T-cell (primary cell): Measurements from ENCODE around the gene DCAF7. TPM values are rescaled to one million over a fixed set of nuclear protein-coding genes. Genes with fewer than 3 reads are reported as not detected.

Source experiments
- ATAC-seq, 4 experiments: fragments of 200-7000 bp in 3 of 4; fragments of 150-1000 bp in 1 of 4; cut with Tn5 transposase; replicated peaks in 1 of 4; 1 replicate in 3 of 4; 2 replicates in 1 of 4; pipeline ENCODE4 v1.10.0; 2021; ENCODE audit warnings: moderate library complexity in 3 of 4, mild to moderate bottlenecking in 2 of 4, moderate number of reproducible peaks in 1 of 4
- CTCF ChIA-PET, 2 donors: fragments of 300-600 bp; sonication (Branson Sonifier 250); formaldehyde crosslinking; loops; one replicate each; lab custom pipeline; 2022; ENCODE audit warnings: antibody characterized with exemption in 2 of 2; lab: Charles Lee
- POLR2A ChIA-PET, 2 donors: fragments of 300-600 bp; sonication (Branson Sonifier 250); formaldehyde crosslinking; loops; one replicate each; lab custom pipeline; 2022; ENCODE audit warnings: antibody characterized with exemption in 2 of 2; lab: Charles Lee
- DNase-seq, 35 experiments: peaks; one replicate each; pipeline versions ENCODE4 v3.0.0 to v3.0.0-alpha.2; 2013 to 2023
- H3K27ac ChIP-seq: one replicate; pipeline ENCODE4 v1.5.1; 2013; ENCODE audit warnings: low read length
- H3K27me3 ChIP-seq, 2 experiments: replicated peaks in 1 of 2; 1 replicate in 1 of 2; 2 replicates in 1 of 2; pipeline versions ENCODE4 v1.6.1 to v1.7.0; 2013; ENCODE audit warnings: low read length in 1 of 2, mixed read lengths in 1 of 2; ENCODE audit not compliant: control insufficient read depth in 2 of 2, insufficient read depth in 2 of 2; ENCODE audit errors: extremely low read depth in 1 of 2
- H3K36me3 ChIP-seq, 2 donors: 1 replicate in 1 of 2; 2 replicates in 1 of 2; pipeline versions ENCODE4 v1.6.1 to v1.7.0; 2013; ENCODE audit warnings: low read length in 1 of 2; ENCODE audit not compliant: control insufficient read depth in 2 of 2, insufficient read depth in 1 of 2; ENCODE audit errors: extremely low read depth in 1 of 2
- H3K4me1 ChIP-seq, 2 experiments: 1 replicate in 1 of 2; 2 replicates in 1 of 2; pipeline versions ENCODE4 v1.6.1 to v1.7.0; 2013; ENCODE audit warnings: low read length in 2 of 2, mixed read lengths in 1 of 2; ENCODE audit not compliant: insufficient read depth in 2 of 2, control insufficient read depth in 1 of 2; ENCODE audit errors: extremely low read depth in 1 of 2
- H3K4me3 ChIP-seq, 2 donors: 1 replicate in 1 of 2; 2 replicates in 1 of 2; pipeline versions ENCODE4 v1.5.1 to v1.7.0; 2013; ENCODE audit warnings: mild to moderate bottlenecking in 2 of 2, low read length in 1 of 2, moderate library complexity in 1 of 2; ENCODE audit not compliant: control insufficient read depth in 1 of 2; ENCODE audit errors: extremely low read depth in 1 of 2
- H3K9me3 ChIP-seq: 2 replicates; pipeline ENCODE4 v1.7.0; 2013
- H3K27ac Mint-ChIP-seq, 2 donors: one replicate each; pipeline ENCODE4 v1.8.0; 2020 to 2021; ENCODE audit warnings: mild to moderate bottlenecking in 2 of 2, mixed read lengths in 2 of 2
- H3K27me3 Mint-ChIP-seq, 2 donors: one replicate each; pipeline ENCODE4 v1.8.0; 2021 to 2022; ENCODE audit warnings: mixed read lengths in 2 of 2
- H3K36me3 Mint-ChIP-seq: one replicate; pipeline ENCODE4 v1.8.0; 2021; ENCODE audit warnings: mixed read lengths
- H3K4me1 Mint-ChIP-seq, 3 donors: one replicate each; pipeline ENCODE4 v1.8.0; 2020 to 2022; ENCODE audit warnings: mixed read lengths in 3 of 3, mild to moderate bottlenecking in 1 of 3
- H3K4me3 Mint-ChIP-seq, 3 donors: one replicate each; pipeline ENCODE4 v1.8.0; 2020 to 2022; ENCODE audit warnings: mild to moderate bottlenecking in 3 of 3, mixed read lengths in 3 of 3, moderate library complexity in 3 of 3
- H3K9me3 Mint-ChIP-seq, 3 donors: one replicate each; pipeline ENCODE4 v1.8.0; 2020 to 2022; ENCODE audit warnings: mixed read lengths in 3 of 3
- WGBS: methylation state at CpG from one replicate; pipeline ENCODE4 v1.1.5; 2013; ENCODE audit warnings: missing lambda C conversion rate; ENCODE audit not compliant: insufficient coverage; 5-methylcytosine and 5-hydroxymethylcytosine counted together
- total RNA-seq, 35 experiments: library from RNA in 6 of 35; stranded (reverse) in 6 of 35; fragments of 120-200 nt in 1 of 35; gene quantifications; one replicate each; pipeline versions ENCODE4 v1.2.1 to v1.2.4 and lab custom pipeline; 2013 to 2026

DCAF7 gene
- total RNA-seq, 5 donors from 2014 or later (not counting 1 experiment from before 2014, with no cell fraction given) = 39.5 to 84.4 (median 74.8) TPM

- Histone ChIP-seq H3K4me1 (peaks cover 5 to 19% of the 10 kb centered on the region in 2 experiments), H3K27me3 (no peaks in the 10 kb centered on the region), H3K9me3 (no peaks in the 10 kb centered on the region), H3K4me3 (no peak overlapping the region), H3K36me3 (peaks cover under 1 to 2% of the 10 kb centered on the region in 2 donors), H3K27ac (no peak overlapping the region)
- DNase-seq = no peak
- Mint-ChIP-seq H3K27ac (peak overlapping the region; percentile 12 to 23), H3K9me3 (no peaks in the 10 kb centered on the region), H3K4me1 (peaks cover 70 to 78% (median 73%) of the 10 kb centered on the region in 3 donors), H3K36me3 (peaks cover 5% of the 10 kb centered on the region), H3K27me3 (no peaks in the 10 kb centered on the region), H3K4me3 (no peak overlapping the region)
- CTCF ChIA-PET = no interaction called here
- POLR2A ChIA-PET = no interaction called here
- ATAC-seq = no peak
Observed at GRCh38 chr17:63561819-63562218, 11.5 kb downstream of the DCAF7 start.

GRCh38 chr17:63563339-63563738, 13.1 kb downstream of the DCAF7 start:
- Histone ChIP-seq H3K27me3 (no peaks in the 10 kb centered on the region), H3K36me3 (peaks cover 4% of the 10 kb centered on the region in 2 donors), H3K9me3 (no peaks in the 10 kb centered on the region), H3K27ac (no peak overlapping the region), H3K4me1 (peaks cover 5 to 14% of the 10 kb centered on the region in 2 experiments), H3K4me3 (no peak overlapping the region)
- no peaks in the 10 kb centered on the region for H3K36me3 Mint-ChIP-seq
- H3K27ac Mint-ChIP-seq = no peak overlapping the region
- CTCF ChIA-PET = no interaction called here
- DNase-seq = no peak
- H3K4me1 Mint-ChIP-seq = peaks cover 64 to 75% (median 71%) of the 10 kb centered on the region in 3 donors
- WGBS = no CpG with 5 or more reads among the region's 2 CpGs
- H3K9me3 Mint-ChIP-seq = no peaks in the 10 kb centered on the region
- POLR2A ChIA-PET = no interaction called here
- H3K27me3 Mint-ChIP-seq = no peaks in the 10 kb centered on the region
- ATAC-seq = no peak
- H3K4me3 Mint-ChIP-seq = no peak overlapping the region

- DNase-seq (no peak), ATAC-seq (no peak)
- CTCF ChIA-PET = no interaction called here
- POLR2A ChIA-PET = no interaction called here
- Mint-ChIP-seq H3K36me3 (no peaks in the 10 kb centered on the region), H3K4me3 (no peak overlapping the region), H3K9me3 (no peaks in the 10 kb centered on the region), H3K27ac (no peak overlapping the region), H3K4me1 (peaks cover 67 to 81% (median 72%) of the 10 kb centered on the region in 3 donors), H3K27me3 (no peaks in the 10 kb centered on the region)
- no peaks in the 10 kb centered on the region for H3K27me3 ChIP-seq
- no peak overlapping the region for H3K27ac ChIP-seq
- H3K9me3 ChIP-seq = no peaks in the 10 kb centered on the region
- peaks cover 4% of the 10 kb centered on the region in 2 donors for H3K36me3 ChIP-seq
- H3K4me3 ChIP-seq = no peak overlapping the region
- H3K4me1 ChIP-seq = peaks cover 5 to 12% of the 10 kb centered on the region in 2 experiments
- no CpG with 5 or more reads among the region's 5 CpGs for WGBS
Observed at GRCh38 chr17:63564562-63564961, 14.3 kb downstream of the DCAF7 start.

GRCh38 chr17:63567229-63567628, 17.0 kb downstream of the DCAF7 start:
- no peaks in the 10 kb centered on the region for H3K27me3 ChIP-seq
- peaks cover 4 to 11% of the 10 kb centered on the region in 2 experiments for H3K4me1 ChIP-seq
- POLR2A ChIA-PET = interaction anchor here in 1 of 2 donors (0.6 kb wide), 1 partner anchor 42 kb away, joined by 7 read pairs; no protein-coding TSS in a partner anchor
- peaks cover 4 to 5% of the 10 kb centered on the region in 2 donors for H3K36me3 ChIP-seq
- no peaks in the 10 kb centered on the region for H3K27me3 Mint-ChIP-seq
- H3K27ac Mint-ChIP-seq = no peak overlapping the region
- 80% methylated on average over 1 of the region's 1 CpG for WGBS
- H3K9me3 Mint-ChIP-seq = no peaks in the 10 kb centered on the region
- peaks cover 68 to 77% (median 68%) of the 10 kb centered on the region in 3 donors for H3K4me1 Mint-ChIP-seq
- H3K4me3 ChIP-seq = no peak overlapping the region
- no peak overlapping the region for H3K27ac ChIP-seq
- DNase-seq = no peak
- no peaks in the 10 kb centered on the region for H3K9me3 ChIP-seq
- CTCF ChIA-PET = no interaction called here
- H3K4me3 Mint-ChIP-seq = no peak overlapping the region
- peaks cover 5% of the 10 kb centered on the region for H3K36me3 Mint-ChIP-seq
- no peak for ATAC-seq

GRCh38 chr17:63568563-63568962, 18.3 kb downstream of the DCAF7 start:
- Histone ChIP-seq H3K36me3 (peaks cover 4 to 7% of the 10 kb centered on the region in 2 donors), H3K27ac (no peak overlapping the region), H3K27me3 (no peaks in the 10 kb centered on the region), H3K9me3 (no peaks in the 10 kb centered on the region), H3K4me1 (peaks cover 0 to 7% of the 10 kb centered on the region in 2 experiments), H3K4me3 (no peak overlapping the region)
- POLR2A ChIA-PET = interaction anchor here (0.6 to 0.7 kb wide), 2 partner anchors 12 to 28 kb away, joined by 3 to 6 read pairs; no protein-coding TSS in a partner anchor
- CTCF ChIA-PET = interaction anchor here in 1 of 2 donors (0.5 to 1.2 kb wide), 4 partner anchors 8 to 93 kb away, joined by 3 to 8 read pairs (median 3); no protein-coding TSS in a partner anchor
- Mint-ChIP-seq H3K36me3 (peaks cover 7% of the 10 kb centered on the region), H3K27me3 (no peaks in the 10 kb centered on the region), H3K9me3 (no peaks in the 10 kb centered on the region), H3K4me1 (peaks cover 63 to 70% (median 64%) of the 10 kb centered on the region in 3 donors), H3K27ac (no peak overlapping the region), H3K4me3 (no peak overlapping the region)
- ATAC-seq (no peak), DNase-seq (no peak)
- WGBS = 100% methylated on average over 5 of the region's 8 CpGs

GRCh38 chr17:63571632-63572310, 21.5 kb downstream of the DCAF7 start:
- H3K27ac ChIP-seq = no peak overlapping the region
- no peaks in the 10 kb centered on the region for H3K27me3 ChIP-seq
- no peaks in the 10 kb centered on the region for H3K9me3 ChIP-seq
- peaks cover 12% of the 10 kb centered on the region for H3K36me3 Mint-ChIP-seq
- H3K27ac Mint-ChIP-seq = peak overlapping the region; percentile 30 to 43
- peaks cover 2 to 10% of the 10 kb centered on the region in 2 donors for H3K36me3 ChIP-seq
- no peak overlapping the region for H3K4me3 Mint-ChIP-seq
- H3K9me3 Mint-ChIP-seq = no peaks in the 10 kb centered on the region
- no peak for DNase-seq
- CTCF ChIA-PET = interaction anchor here in 1 of 2 donors (0.7 to 0.8 kb wide), 2 partner anchors 41 to 365 kb away, joined by 3 read pairs; no protein-coding TSS in a partner anchor
- POLR2A ChIA-PET = no interaction called here
- peak in 1 of 4 experiments; percentile 27 for ATAC-seq
- WGBS = no CpG with 5 or more reads among the region's 1 CpG
- H3K4me1 Mint-ChIP-seq = peaks cover 51 to 60% (median 58%) of the 10 kb centered on the region in 3 donors
- peaks cover 0 to 3% of the 10 kb centered on the region in 2 experiments for H3K4me1 ChIP-seq
- H3K4me3 ChIP-seq = no peak overlapping the region
- no peaks in the 10 kb centered on the region for H3K27me3 Mint-ChIP-seq
